GM19238 (cell line): ENCODE measurements around the gene DHRS11.

Experiments used
- DNase-seq: peaks from one replicate; pipeline ENCODE4 v3.0.0; 2011; ENCODE audit warnings: low spot score; ENCODE audit not compliant: insufficient read length

The DHRS11 gene

GRCh38 chr17:36614081-36614480 is 22.4 kb downstream of the DHRS11 start:
- DNase-seq: no peak

GRCh38 chr17:36614933-36615332 is 23.3 kb downstream of the DHRS11 start:
- no peak for DNase-seq

GRCh38 chr17:36616061-36617029 is 24.7 kb downstream of the DHRS11 start:
- DNase-seq: no peak

- DNase-seq: no peak
Measured at GRCh38 chr17:36617773-36618172, 26.1 kb downstream of the DHRS11 start.

- no peak for DNase-seq
Measured at GRCh38 chr17:36623281-36623680, 31.6 kb downstream of the DHRS11 start.

GRCh38 chr17:36625188-36625587 is 33.5 kb downstream of the DHRS11 start:
- no peak for DNase-seq

- DNase-seq: no peak
Measured at GRCh38 chr17:36627101-36627500, 35.4 kb downstream of the DHRS11 start.

GRCh38 chr17:36628576-36628975 is 36.9 kb downstream of the DHRS11 start:
- no peak for DNase-seq

- DNase-seq: peak; percentile 77
Measured at GRCh38 chr17:36629252-36629847, 37.7 kb downstream of the DHRS11 start.

GRCh38 chr17:36629970-36630502 is 38.4 kb downstream of the DHRS11 start:
- no peak for DNase-seq

- no peak for DNase-seq
Measured at GRCh38 chr17:36631022-36631421, 39.3 kb downstream of the DHRS11 start.

GRCh38 chr17:36632916-36633771 is 41.5 kb downstream of the DHRS11 start:
- no peak for DNase-seq

GRCh38 chr17:36640346-36640745 is 48.7 kb downstream of the DHRS11 start:
- no peak for DNase-seq

- DNase-seq: no peak
Measured at GRCh38 chr17:36640836-36641235, 49.2 kb downstream of the DHRS11 start.

GRCh38 chr17:36641331-36641876 is 49.7 kb downstream of the DHRS11 start:
- DNase-seq: no peak

GRCh38 chr17:36641877-36642845 is 50.5 kb downstream of the DHRS11 start:
- DNase-seq: no peak

GRCh38 chr17:36643086-36643685 is 51.5 kb downstream of the DHRS11 start:
- no peak for DNase-seq

- DNase-seq: no peak
Measured at GRCh38 chr17:36645422-36645821, 53.7 kb downstream of the DHRS11 start.

- DNase-seq: no peak
Measured at GRCh38 chr17:36647636-36648035, 56.0 kb downstream of the DHRS11 start.
